Measurements from ENCODE around the gene EDAR.

Gene EDAR

GRCh38 chr2:108847000-108847399, 142.0 kb downstream of the EDAR start:
- DNase-seq, result no peak

GRCh38 chr2:108845923-108846322, 143.1 kb downstream of the EDAR start:
- DNase-seq, result no peak
